Measurements from ENCODE around the gene AP1B1.

AP1B1 gene

GRCh38 chr22:29400576-29400975 lies 12.2 kb upstream of the AP1B1 start:
- in situ Hi-C loops (cut with HindIII; ENCODE audit: low pct_unique_long_range_greater_than_20kb, low sequenced_read_pairs), result no loop called here
- DNase-seq (ENCODE audit: low read depth in 1 of 2, low spot score in 1 of 2), result no peak
- TF ChIP-seq JUND (IDR thresholded peaks at IDR 0.05; ENCODE audit: low read depth), result no peak

GRCh38 chr22:29397791-29398190 lies 9.4 kb upstream of the AP1B1 start:
- TF ChIP-seq JUND (IDR thresholded peaks at IDR 0.05; ENCODE audit: low read depth), result no peak
- in situ Hi-C loops (cut with HindIII; ENCODE audit: low pct_unique_long_range_greater_than_20kb, low sequenced_read_pairs), result no loop called here
- DNase-seq (ENCODE audit: low read depth in 1 of 2, low spot score in 1 of 2), result no peak

- no peak for TF ChIP-seq JUND (IDR thresholded peaks at IDR 0.05; ENCODE audit: low read depth)
- DNase-seq (ENCODE audit: low read depth in 1 of 2, low spot score in 1 of 2), result no peak
- in situ Hi-C loops (cut with HindIII; ENCODE audit: low pct_unique_long_range_greater_than_20kb, low sequenced_read_pairs), result no loop called here
These were observed 7.8 kb upstream of the AP1B1 start for GRCh38 chr22:29396126-29396525.

GRCh38 chr22:29394931-29395581 lies 6.7 kb upstream of the AP1B1 start:
- peak in 1 of 2 experiments; percentile 84 for DNase-seq (ENCODE audit: low read depth in 1 of 2, low spot score in 1 of 2)
- TF ChIP-seq JUND (IDR thresholded peaks at IDR 0.05; ENCODE audit: low read depth), result no peak
- in situ Hi-C loops (cut with HindIII; ENCODE audit: low pct_unique_long_range_greater_than_20kb, low sequenced_read_pairs), result no loop called here

- in situ Hi-C loops (cut with HindIII; ENCODE audit: low pct_unique_long_range_greater_than_20kb, low sequenced_read_pairs), result no loop called here
- DNase-seq (ENCODE audit: low read depth in 1 of 2, low spot score in 1 of 2), result no peak
- TF ChIP-seq JUND (IDR thresholded peaks at IDR 0.05; ENCODE audit: low read depth), result no peak
These were observed 4.7 kb upstream of the AP1B1 start for GRCh38 chr22:29393019-29393608.

GRCh38 chr22:29391546-29391945 lies 3.2 kb upstream of the AP1B1 start:
- no peak for TF ChIP-seq JUND (IDR thresholded peaks at IDR 0.05; ENCODE audit: low read depth)
- in situ Hi-C loops (cut with HindIII; ENCODE audit: low pct_unique_long_range_greater_than_20kb, low sequenced_read_pairs), result no loop called here
- no peak for DNase-seq (ENCODE audit: low read depth in 1 of 2, low spot score in 1 of 2)

- TF ChIP-seq JUND (IDR thresholded peaks at IDR 0.05; ENCODE audit: low read depth), result no peak
- DNase-seq (ENCODE audit: low read depth in 1 of 2, low spot score in 1 of 2), result no peak
- in situ Hi-C loops (cut with HindIII; ENCODE audit: low pct_unique_long_range_greater_than_20kb, low sequenced_read_pairs), result no loop called here
These were observed 1.9 kb upstream of the AP1B1 start for GRCh38 chr22:29390270-29390669.

- TF ChIP-seq JUND (IDR thresholded peaks at IDR 0.05; ENCODE audit: low read depth), result no peak
- in situ Hi-C loops (cut with HindIII; ENCODE audit: low pct_unique_long_range_greater_than_20kb, low sequenced_read_pairs), result no loop called here
- no peak for DNase-seq (ENCODE audit: low read depth in 1 of 2, low spot score in 1 of 2)
These were observed 355 bp upstream of the AP1B1 start for GRCh38 chr22:29388759-29389090.

GRCh38 chr22:29386708-29387107 lies 1.7 kb downstream of the AP1B1 start:
- no peak for TF ChIP-seq JUND (IDR thresholded peaks at IDR 0.05; ENCODE audit: low read depth)
- DNase-seq (ENCODE audit: low read depth in 1 of 2, low spot score in 1 of 2), result no peak
- in situ Hi-C loops (cut with HindIII; ENCODE audit: low pct_unique_long_range_greater_than_20kb, low sequenced_read_pairs), result no loop called here

- no peak for DNase-seq (ENCODE audit: low read depth in 1 of 2, low spot score in 1 of 2)
- TF ChIP-seq JUND (IDR thresholded peaks at IDR 0.05; ENCODE audit: low read depth), result no peak
- in situ Hi-C loops (cut with HindIII; ENCODE audit: low pct_unique_long_range_greater_than_20kb, low sequenced_read_pairs), result no loop called here
These were observed 2.6 kb downstream of the AP1B1 start for GRCh38 chr22:29385748-29386147.

- TF ChIP-seq JUND (IDR thresholded peaks at IDR 0.05; ENCODE audit: low read depth), result no peak
- DNase-seq (ENCODE audit: low read depth in 1 of 2, low spot score in 1 of 2), result peak in 1 of 2 experiments; percentile 75
- in situ Hi-C loops (cut with HindIII; ENCODE audit: low pct_unique_long_range_greater_than_20kb, low sequenced_read_pairs), result no loop called here
These were observed 3.1 kb downstream of the AP1B1 start for GRCh38 chr22:29385151-29385704.

- TF ChIP-seq JUND (IDR thresholded peaks at IDR 0.05; ENCODE audit: low read depth), result no peak
- in situ Hi-C loops (cut with HindIII; ENCODE audit: low pct_unique_long_range_greater_than_20kb, low sequenced_read_pairs), result no loop called here
- DNase-seq (ENCODE audit: low read depth in 1 of 2, low spot score in 1 of 2), result no peak
These were observed 4.6 kb downstream of the AP1B1 start for GRCh38 chr22:29383740-29384139.

- no peak for DNase-seq (ENCODE audit: low read depth in 1 of 2, low spot score in 1 of 2)
- no peak for TF ChIP-seq JUND (IDR thresholded peaks at IDR 0.05; ENCODE audit: low read depth)
- in situ Hi-C loops (cut with HindIII; ENCODE audit: low pct_unique_long_range_greater_than_20kb, low sequenced_read_pairs), result no loop called here
These were observed 5.6 kb downstream of the AP1B1 start for GRCh38 chr22:29382580-29383302.

Measured in T47D (cell line).